Gastroesophageal sphincter (tissue), 3 donors: Measurements from ENCODE around the gene METTL17.

Experiments used
- CTCF ChIP-seq, 4 experiments: fragments of 200-600 bp in 2 of 4; fragments of 450-650 bp in 2 of 4; sonication (generic) in 1 of 4; IDR thresholded peaks; one replicate each; pipeline ENCODE4 v1.5.1; 2017 to 2019; ENCODE audit warnings: antibody characterized with exemption in 4 of 4, mild to moderate bottlenecking in 2 of 4, moderate library complexity in 2 of 4
- EP300 ChIP-seq: sonication (generic); formaldehyde crosslinking; IDR thresholded peaks from one replicate; pipeline ENCODE4 v1.6.1; 2017; ENCODE audit warnings: antibody characterized with exemption, mild to moderate bottlenecking
- POLR2A ChIP-seq, 2 donors: fragments of 450-650 bp; IDR thresholded peaks; one replicate each; pipeline ENCODE4 v1.6.1; 2017; ENCODE audit warnings: antibody characterized with exemption in 2 of 2, mild to moderate bottlenecking in 2 of 2, moderate library complexity in 1 of 2

- TF ChIP-seq EP300 (no peak), CTCF (IDR thresholded peaks at IDR 0.05) (no peak), POLR2A (IDR thresholded peaks at IDR 0.05) (no peak)
Measured at GRCh38 chr14:20997564-20997963, 7.8 kb downstream of the METTL17 start.
